Stomach (tissue), 4 donors: ENCODE data around the gene PPP1R14B.

Experiments
- POLR2A ChIP-seq, 4 donors: fragments of 450-650 bp; IDR thresholded peaks; one replicate each; pipeline ENCODE4 v1.6.1; 2016; ENCODE audit warnings: antibody characterized with exemption in 4 of 4, control low read depth in 2 of 4, mild to moderate bottlenecking in 1 of 4, moderate library complexity in 1 of 4
- POLR2AphosphoS5 ChIP-seq, 3 donors: sonication (generic); formaldehyde crosslinking; IDR thresholded peaks; one replicate each; pipeline ENCODE4 v1.6.1; 2016; ENCODE audit warnings: antibody characterized with exemption in 3 of 3
- TF ChIP-seq, protein P1 (sequence below), 7 experiments: fragments of 450-650 bp in 4 of 7; fragments of 200-600 bp in 3 of 7; sonication (generic) in 3 of 7; IDR thresholded peaks; one replicate each; pipeline ENCODE4 v1.5.1; 2016 to 2019; ENCODE audit warnings: antibody characterized with exemption in 7 of 7, control low read depth in 2 of 7, mild to moderate bottlenecking in 1 of 7

DNA sequence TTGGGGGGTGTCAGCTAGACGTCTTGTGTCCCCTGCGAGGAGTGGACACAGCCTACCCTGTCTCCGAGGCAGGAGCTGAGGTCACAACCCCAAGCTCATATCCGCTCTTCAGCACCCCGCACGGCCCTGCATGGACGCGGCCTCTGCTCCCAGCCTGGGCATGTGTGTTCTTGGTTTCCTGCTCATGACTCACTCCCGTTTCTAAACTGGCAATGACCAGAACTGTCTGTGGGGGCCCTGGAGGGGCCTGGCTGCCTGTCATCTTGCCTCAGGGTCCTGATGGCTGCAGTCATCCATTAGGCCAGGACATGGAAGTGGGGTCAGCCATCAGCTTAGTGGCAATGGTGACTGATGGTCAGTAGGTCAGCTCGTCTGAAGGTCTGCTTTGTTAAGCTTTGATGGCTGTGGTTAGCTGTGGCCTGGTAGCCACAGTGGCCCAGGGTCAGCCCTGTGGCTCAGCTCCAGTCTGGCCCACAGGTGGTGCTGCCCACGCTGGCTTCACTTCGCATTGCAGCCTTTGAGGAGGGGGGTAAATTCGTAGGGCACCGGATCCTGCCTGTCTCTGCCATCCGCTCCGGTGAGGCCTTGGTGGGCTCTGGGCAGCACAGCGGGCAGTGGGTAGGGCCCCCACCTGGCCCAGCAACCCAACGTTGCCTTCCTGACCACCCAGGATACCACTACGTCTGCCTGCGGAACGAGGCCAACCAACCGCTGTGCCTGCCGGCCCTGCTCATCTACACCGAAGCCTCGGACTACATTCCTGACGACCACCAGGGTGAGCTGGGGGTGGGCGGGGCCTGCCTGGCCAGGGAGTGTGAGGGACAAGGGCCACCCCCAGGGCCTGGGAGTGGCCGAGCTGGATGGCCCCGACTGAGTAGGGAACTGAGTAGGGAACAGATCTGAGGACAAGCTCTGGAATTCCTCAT lies 16.5 kb upstream of the PPP1R14B start:
- TF ChIP-seq, protein P1, sequence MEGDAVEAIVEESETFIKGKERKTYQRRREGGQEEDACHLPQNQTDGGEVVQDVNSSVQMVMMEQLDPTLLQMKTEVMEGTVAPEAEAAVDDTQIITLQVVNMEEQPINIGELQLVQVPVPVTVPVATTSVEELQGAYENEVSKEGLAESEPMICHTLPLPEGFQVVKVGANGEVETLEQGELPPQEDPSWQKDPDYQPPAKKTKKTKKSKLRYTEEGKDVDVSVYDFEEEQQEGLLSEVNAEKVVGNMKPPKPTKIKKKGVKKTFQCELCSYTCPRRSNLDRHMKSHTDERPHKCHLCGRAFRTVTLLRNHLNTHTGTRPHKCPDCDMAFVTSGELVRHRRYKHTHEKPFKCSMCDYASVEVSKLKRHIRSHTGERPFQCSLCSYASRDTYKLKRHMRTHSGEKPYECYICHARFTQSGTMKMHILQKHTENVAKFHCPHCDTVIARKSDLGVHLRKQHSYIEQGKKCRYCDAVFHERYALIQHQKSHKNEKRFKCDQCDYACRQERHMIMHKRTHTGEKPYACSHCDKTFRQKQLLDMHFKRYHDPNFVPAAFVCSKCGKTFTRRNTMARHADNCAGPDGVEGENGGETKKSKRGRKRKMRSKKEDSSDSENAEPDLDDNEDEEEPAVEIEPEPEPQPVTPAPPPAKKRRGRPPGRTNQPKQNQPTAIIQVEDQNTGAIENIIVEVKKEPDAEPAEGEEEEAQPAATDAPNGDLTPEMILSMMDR (IDR thresholded peaks at IDR 0.05): no peak
- TF ChIP-seq POLR2A (IDR thresholded peaks at IDR 0.05) (no peak), POLR2AphosphoS5 (IDR thresholded peaks at IDR 0.05) (no peak)
